Panc1 (cell line): ENCODE data around the gene LRP1B. TPM values are rescaled to one million over a fixed set of nuclear protein-coding genes. Genes with fewer than 3 reads are reported as not detected.

ENCODE experiments used
- ATAC-seq: fragments of 200-7000 bp; cut with Tn5 transposase; 2 replicates; pipeline ENCODE4 v1.9.1; 2020; ENCODE audit warnings: mild to moderate bottlenecking, moderate library complexity
- BruUV-seq: library from RNA; stranded (reverse); fragments of 400-500 nt; replicated peaks from 2 replicates; lab custom pipeline; 2021; lab: Mats Ljungman, UMichigan
- CTCF ChIA-PET: fragments of 300-600 bp; sonication (Branson Sonifier 250); formaldehyde crosslinking; loops from one replicate; lab custom pipeline; 2022; ENCODE audit warnings: antibody characterized with exemption; lab: Charles Lee
- POLR2A ChIA-PET: fragments of 300-600 bp; sonication (Branson Sonifier 250); formaldehyde crosslinking; loops from one replicate; lab custom pipeline; 2022; ENCODE audit warnings: antibody characterized with exemption; lab: Charles Lee
- DNase-seq: peaks from one replicate; pipeline ENCODE4 v3.0.0-alpha.2; 2010; ENCODE audit warnings: low read depth, low spot score
- H3K27ac ChIP-seq: 2 replicates; pipeline ENCODE4 v1.5.1; 2011; ENCODE audit warnings: mild to moderate bottlenecking, low read length, inconsistent platforms
- H3K27me3 ChIP-seq: fragments of 200-500 bp; sonication (Bioruptor generic); 2 replicates; pipeline ENCODE4 v1.6.0; 2014; ENCODE audit warnings: low read length, inconsistent platforms; ENCODE audit not compliant: control insufficient read depth, insufficient read depth
- H3K36me3 ChIP-seq: fragments of 200-500 bp; sonication (Bioruptor generic); 2 replicates; pipeline ENCODE4 v1.5.1; 2014; ENCODE audit warnings: inconsistent platforms, mild to moderate bottlenecking, low read length, moderate library complexity; ENCODE audit not compliant: control insufficient read depth, insufficient read depth
- H3K4me1 ChIP-seq: 2 replicates; pipeline ENCODE4 v1.5.1; 2011; ENCODE audit warnings: inconsistent platforms, mild to moderate bottlenecking, low read length, moderate library complexity; ENCODE audit not compliant: control insufficient read depth, insufficient read depth
- H3K4me3 ChIP-seq, 2 experiments: 2 replicates each; pipeline ENCODE4 v1.5.1; 2011 to 2012; ENCODE audit warnings: low read depth in 2 of 2, low read length in 2 of 2, mild to moderate bottlenecking in 2 of 2, inconsistent platforms in 1 of 2, moderate library complexity in 1 of 2
- H3K9me3 ChIP-seq: fragments of 200-500 bp; sonication (Bioruptor generic); 2 replicates; pipeline ENCODE4 v1.5.1; 2014; ENCODE audit warnings: low read depth, mild to moderate bottlenecking, inconsistent platforms, low read length, moderate library complexity; ENCODE audit not compliant: control insufficient read depth, insufficient read depth
- CTCF ChIP-seq: fragments of 450-650 bp; IDR thresholded peaks from 2 replicates; pipeline ENCODE4 v1.5.1; 2017; ENCODE audit warnings: mild to moderate bottlenecking
- POLR2AphosphoS5 ChIP-seq: IDR thresholded peaks from 2 replicates; pipeline ENCODE4 v1.6.1; 2012; ENCODE audit warnings: mild to moderate bottlenecking, low read depth, low read length, moderate library complexity
- REST ChIP-seq, 2 experiments: IDR thresholded peaks; 2 replicates each; pipeline ENCODE4 v1.6.1; 2011 to 2012; ENCODE audit warnings: low read depth in 2 of 2, control low read depth in 1 of 2, low read length in 1 of 2, mild to moderate bottlenecking in 1 of 2, moderate library complexity in 1 of 2; ENCODE audit not compliant: insufficient read depth in 1 of 2
- SIN3A ChIP-seq: IDR thresholded peaks from 2 replicates; pipeline ENCODE4 v1.6.1; 2012; ENCODE audit warnings: low read depth, mild to moderate bottlenecking, low read length, moderate library complexity, borderline replicate concordance; ENCODE audit not compliant: insufficient read depth
- TCF7L2 ChIP-seq: IDR thresholded peaks from 2 replicates; pipeline ENCODE4 v1.6.1; 2011; ENCODE audit warnings: mild to moderate bottlenecking, low read depth, low read length, inconsistent platforms
- in situ Hi-C: cut with HindIII; loops from 2 replicates; pipeline ENCODE4 v1.10.0; 2016; ENCODE audit warnings: low sequenced_read_pairs, low pct_unique_long_range_greater_than_20kb
- intact Hi-C: fragments of 100-400 bp; cut with micrococcal nuclease; formaldehyde crosslinking; loops from one replicate; pipeline ENCODE4 v1.10.0; 2022; ENCODE audit not compliant: unreplicated experiment
- total RNA-seq: library from RNA; stranded (reverse); gene quantifications from one replicate; pipeline ENCODE4 v1.2.1, GENCODE V29; 2021; ENCODE audit not compliant: unreplicated experiment

The LRP1B gene
- total RNA-seq, 1 experiment from 2014 or later: 0.54 TPM

GRCh38 chr2:140701726-140702125, 1429.1 kb downstream of the LRP1B start:
- no peak for ATAC-seq
- intact Hi-C loops: no loop called here

GRCh38 chr2:140698636-140699035, 1432.2 kb downstream of the LRP1B start:
- H3K27me3 ChIP-seq: no peaks in the 10 kb centered on the region
- POLR2A ChIA-PET: interaction anchor here (0.8 kb wide), 1 partner anchor 25 kb away, joined by 3 read pairs; no protein-coding TSS in a partner anchor
- in situ Hi-C loops (no loop called here), intact Hi-C loops (no loop called here)
- BruUV-seq: no TSS peak
- CTCF ChIA-PET: no interaction called here
- H3K36me3 ChIP-seq: no peaks in the 10 kb centered on the region
- TF ChIP-seq CTCF: no peak
- no peak for TF ChIP-seq SIN3A
- TF ChIP-seq POLR2AphosphoS5: no peak
- no peak for TF ChIP-seq REST (IDR thresholded peaks at IDR 0.05; ENCODE audit: insufficient read depth in 1 of 2, low read depth in 2 of 2, low read length in 1 of 2)
- TF ChIP-seq TCF7L2: no peak
- ATAC-seq: no peak
- DNase-seq: no peak
- H3K4me1 ChIP-seq: no peaks in the 10 kb centered on the region
- no peak overlapping the region for H3K27ac ChIP-seq
- no peaks in the 10 kb centered on the region for H3K9me3 ChIP-seq
- H3K4me3 ChIP-seq: no peak overlapping the region

More at GRCh38 chr2:140701726-140702125, 1429.1 kb downstream of the LRP1B start:
- POLR2A ChIA-PET: no interaction called here
- CTCF ChIA-PET: no interaction called here
- Histone ChIP-seq H3K27ac (no peak overlapping the region), H3K27me3 (no peaks in the 10 kb centered on the region), H3K4me1 (no peaks in the 10 kb centered on the region), H3K9me3 (no peaks in the 10 kb centered on the region), H3K4me3 (no peak overlapping the region), H3K36me3 (no peaks in the 10 kb centered on the region)
- TF ChIP-seq REST (IDR thresholded peaks at IDR 0.05; ENCODE audit: insufficient read depth in 1 of 2, low read depth in 2 of 2, low read length in 1 of 2) (no peak), CTCF (no peak), POLR2AphosphoS5 (no peak)
- no TSS peak for BruUV-seq
- DNase-seq: no peak
- in situ Hi-C loops: no loop called here
